DMS79 (cell line): ENCODE measurements around the gene CYTL1.
"Not testable (repeated sequence)": the region's sequence is repeated elsewhere in the genome, so short reads cannot be mapped to it uniquely, and the experiment has no call there.

Experiments used
- DNase-seq: peaks from one replicate; lab custom pipeline; 2025; lab: John Stamatoyannopoulos, UW

The CYTL1 gene

DNA sequence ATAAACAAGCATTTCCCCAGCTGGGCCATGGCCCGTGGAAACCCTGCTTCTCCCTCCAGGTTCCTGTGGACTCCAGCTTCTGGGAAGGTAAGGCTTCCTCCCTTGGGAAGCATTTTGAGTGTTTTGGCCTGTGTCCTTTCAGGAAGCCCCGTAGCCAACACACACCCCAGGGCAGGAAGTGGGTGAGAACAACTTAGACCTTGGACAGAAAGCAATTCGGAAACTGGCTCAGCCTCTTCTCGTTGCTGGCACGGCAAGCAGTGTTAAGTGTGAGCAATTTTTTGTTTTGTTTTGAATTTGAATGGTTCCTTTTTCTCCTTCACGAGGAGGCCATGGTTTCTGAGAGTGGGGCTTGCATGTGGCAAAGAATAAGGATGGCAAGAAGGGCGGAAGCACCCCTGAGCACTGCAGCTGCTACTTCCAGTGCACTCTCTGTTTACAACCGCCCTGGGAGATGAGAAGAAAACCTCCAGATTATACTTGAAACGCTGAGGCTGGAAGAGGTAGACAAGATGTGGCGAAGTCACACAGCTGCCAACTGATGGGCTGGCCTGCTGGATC lies 14.1 kb upstream of the CYTL1 start:
- no peak for DNase-seq

DNA sequence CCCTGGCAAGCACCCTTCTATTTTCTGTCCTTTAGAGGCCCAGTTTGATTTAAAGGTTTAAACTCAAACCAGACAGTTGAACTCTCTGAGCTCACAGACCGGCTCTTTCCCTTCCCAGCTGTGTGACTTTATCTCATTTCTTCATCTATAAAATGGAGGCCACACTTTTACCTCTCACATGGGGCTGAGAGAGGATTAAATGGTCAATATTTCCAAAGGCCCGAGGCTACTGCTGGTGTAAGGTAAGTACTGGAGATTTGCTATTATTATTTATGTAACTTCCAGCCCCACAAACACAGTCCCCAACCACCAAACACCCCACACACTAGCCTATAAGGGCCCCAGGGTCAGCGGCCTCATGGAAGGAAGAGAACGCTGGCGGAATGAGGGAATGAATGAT lies 13.6 kb upstream of the CYTL1 start:
- DNase-seq, result no peak

DNA sequence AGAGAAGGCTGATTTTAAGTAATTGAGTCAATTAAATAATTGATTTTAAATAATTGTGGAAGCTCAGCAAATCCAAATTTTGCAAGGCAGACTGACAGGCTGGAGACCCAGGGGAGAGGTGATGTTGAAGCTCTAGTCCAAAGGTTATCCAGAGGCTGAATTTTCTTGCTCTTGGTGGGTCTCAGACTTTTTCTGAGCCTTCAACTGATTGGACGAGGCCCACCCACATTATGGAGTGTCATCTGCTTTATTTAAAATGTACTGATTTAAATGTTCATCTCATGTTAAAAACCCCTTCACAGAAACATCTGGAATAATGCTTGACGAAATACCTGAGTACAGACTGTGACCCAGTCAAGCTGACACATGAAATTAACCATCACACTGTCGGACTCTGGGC lies 11.7 kb upstream of the CYTL1 start:
- no peak for DNase-seq

DNA sequence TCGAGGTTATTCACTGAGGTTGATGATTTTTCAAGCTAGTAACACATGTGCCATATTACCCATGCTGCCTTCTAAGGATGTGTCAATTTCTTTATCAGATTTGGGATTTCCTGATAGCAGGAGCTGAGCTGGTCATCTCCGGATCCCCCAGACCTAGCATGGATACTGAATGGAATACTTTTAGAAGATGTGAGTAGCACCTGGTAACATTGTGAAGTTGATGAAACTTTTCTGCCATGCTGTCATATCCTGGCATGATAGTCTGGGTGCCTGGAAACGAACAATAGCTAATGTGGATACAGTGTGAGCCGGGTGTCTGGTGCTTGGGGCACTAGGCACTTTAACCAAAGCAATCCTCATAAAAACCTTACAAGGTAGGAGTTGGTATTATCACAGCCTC lies 11.0 kb upstream of the CYTL1 start:
- DNase-seq, result no peak

DNA sequence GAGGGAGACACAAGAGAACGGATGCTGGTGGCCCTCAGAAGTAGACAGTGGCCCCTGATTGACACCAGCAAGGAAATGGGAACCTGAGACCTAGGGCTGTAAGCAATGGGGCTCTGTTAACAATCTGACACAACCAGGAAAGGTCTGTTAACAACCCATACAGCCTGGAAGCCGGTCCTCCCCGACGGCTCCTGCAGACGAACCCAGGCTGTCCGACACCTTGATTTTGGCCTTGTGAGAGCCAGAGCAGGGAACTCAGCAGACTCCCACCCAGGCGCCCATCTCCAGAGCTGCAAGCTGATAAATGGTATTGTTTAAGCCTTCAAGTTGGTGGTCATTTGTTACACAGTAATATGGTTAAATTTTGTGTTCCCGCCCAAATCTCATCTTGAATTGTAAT lies 10.2 kb upstream of the CYTL1 start:
- no peak for DNase-seq

DNA sequence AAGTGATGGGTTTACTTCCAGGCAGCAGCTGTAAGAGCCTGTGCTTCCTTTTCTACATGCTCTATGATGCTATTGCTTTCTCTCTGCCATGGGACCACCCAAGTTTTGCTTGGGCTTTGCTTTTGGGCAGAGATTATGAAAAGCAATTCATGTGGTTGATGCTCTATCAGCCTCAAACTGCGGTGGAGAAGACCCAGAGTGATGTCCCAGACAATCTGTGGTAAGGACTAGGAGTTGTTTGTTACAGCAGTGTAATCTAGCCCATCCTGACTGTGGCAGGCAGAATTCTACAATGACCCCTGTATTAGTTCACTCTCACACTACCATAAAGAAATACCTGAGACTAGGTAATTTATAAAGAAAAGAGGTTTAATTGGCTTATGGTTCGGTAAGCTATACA lies 9.2 kb upstream of the CYTL1 start:
- no peak for DNase-seq

DNA sequence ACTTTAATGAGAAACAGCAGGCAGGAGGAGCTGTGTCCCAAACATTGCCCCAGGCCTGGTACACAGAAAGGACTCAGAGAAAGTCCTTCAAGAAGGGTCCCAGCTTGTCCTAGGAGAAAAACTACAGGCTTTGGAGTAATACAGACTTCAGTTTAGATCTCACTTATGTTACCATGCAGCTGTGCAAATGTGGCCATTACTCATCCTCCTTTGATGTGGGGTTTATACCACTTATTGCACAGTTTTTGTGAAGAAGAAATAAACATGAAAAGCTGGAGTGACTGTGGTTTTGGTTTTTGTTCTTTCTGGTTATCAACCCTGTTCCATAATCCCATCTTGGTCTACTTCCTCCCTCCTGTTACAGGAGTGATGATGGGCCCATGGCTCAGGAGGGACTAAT lies 8.1 kb upstream of the CYTL1 start:
- no peak for DNase-seq

DNA sequence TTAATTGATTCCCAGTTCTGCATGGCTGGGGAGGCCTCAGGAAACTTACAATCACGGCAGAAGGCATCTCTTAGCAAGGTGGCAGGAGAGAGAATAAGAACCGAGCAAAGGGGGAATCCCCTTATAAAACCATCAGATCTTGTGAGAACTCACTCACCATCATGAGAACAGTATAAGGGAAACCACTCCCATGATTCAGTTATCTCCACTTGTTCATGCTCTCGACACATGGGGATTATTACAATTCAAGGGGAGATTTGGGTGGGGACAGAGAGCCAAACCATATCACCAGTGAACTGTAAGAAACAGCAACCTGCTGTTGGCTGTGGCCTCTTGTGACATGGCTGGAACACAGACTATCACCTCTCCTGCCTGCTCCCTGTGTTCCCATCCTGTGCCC lies 7.1 kb upstream of the CYTL1 start:
- DNase-seq, result no peak

DNA sequence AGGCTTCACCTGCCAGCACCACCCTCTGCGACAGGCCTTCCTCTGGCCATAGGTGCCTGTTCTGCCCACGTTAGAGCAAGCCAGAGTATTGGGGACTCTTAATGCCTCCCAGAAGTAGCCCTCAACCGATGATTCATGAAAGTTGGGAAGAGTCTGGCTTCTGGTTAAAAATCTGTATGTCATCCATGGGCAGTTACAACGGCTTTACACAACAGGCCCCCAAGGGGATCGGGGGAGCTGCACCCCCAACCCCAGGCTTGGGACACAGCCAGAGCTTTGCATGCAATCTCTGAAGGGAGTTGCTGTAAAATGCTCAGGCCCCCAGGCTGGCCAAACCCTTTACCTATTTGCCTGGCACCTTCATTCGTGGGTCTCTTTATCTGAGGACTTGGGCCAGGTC lies 5.4 kb upstream of the CYTL1 start:
- DNase-seq, result no peak

DNA sequence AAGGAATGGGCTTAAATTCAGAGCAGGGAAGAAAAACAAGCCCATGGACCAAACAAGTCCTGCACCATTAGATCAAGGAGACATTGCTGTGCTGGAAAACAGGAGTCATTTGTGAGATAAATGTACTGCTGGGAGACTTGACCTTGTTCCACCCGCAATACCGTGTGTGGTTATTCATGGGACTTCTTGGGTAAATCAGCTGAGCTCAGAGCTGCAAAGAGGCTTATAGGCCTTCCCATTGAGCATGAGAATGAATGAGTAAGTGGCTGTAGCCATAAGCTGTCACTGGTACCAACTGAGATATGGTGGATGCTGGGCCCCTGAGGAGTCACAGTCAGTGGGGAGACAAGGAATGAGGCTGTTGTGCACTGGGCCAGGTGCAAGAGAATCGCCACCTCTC lies 2.3 kb upstream of the CYTL1 start:
- no peak for DNase-seq

DNA sequence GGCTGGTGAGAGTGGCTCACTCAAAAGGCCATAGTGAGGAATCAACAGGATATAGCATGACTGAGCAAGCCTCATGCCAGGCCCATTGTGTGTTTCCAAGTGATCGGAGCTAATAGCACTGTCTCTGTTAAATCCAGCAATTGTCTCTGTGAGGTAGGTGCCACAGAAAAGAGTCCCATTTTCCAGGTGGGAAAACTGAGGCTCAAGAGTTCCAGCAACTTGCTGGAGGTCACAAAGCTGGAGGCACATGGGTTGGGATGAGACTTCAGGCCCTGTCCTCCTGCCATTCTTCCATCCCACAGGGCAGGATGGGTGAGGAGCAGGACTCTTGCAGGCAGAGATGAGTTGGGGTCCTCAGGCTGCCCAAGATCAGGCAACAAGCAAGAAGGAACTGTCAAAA lies 1.1 kb upstream of the CYTL1 start:
- no peak for DNase-seq

DNA sequence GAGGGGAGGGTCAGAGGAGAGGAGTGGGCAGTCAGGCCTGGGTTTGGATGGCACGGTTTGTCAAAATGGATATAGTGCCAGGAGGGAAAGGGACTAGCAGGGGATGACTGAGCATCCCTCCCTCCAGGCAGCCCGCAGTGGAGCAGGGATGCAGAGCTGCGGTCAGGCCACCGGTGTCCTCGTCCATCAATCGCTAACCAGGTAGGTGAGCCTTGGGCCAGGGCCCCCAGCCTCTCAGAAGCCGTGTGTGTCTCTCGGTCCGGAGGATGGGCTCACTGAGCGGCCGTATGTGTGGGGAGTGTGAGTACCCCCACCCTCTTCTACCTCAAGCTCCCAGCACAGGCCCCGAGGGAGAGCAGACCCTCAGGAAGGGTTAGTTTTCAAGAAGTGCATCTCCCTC lies 538 bp upstream of the CYTL1 start:
- DNase-seq, result no peak

DNA sequence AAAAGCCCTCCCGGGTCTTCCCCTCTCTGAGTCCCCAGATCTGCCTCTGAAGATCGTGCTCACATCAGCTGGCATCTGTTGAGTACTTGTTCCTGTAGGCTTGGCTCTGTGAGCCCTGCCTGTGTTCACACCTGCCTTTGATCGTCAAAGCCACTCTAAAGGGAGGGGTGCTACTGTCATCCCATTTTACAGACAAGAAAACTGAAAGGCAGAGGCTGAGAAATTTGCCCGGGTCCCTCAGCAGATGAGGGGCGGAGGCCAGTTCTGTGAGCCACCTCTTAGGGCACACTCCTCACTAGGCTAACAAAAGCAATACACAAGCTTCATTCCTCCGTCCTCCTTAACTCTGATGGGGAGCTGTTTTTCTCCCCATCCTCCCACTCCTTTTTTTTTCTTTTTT lies 655 bp downstream of the CYTL1 start:
- no peak for DNase-seq

DNA sequence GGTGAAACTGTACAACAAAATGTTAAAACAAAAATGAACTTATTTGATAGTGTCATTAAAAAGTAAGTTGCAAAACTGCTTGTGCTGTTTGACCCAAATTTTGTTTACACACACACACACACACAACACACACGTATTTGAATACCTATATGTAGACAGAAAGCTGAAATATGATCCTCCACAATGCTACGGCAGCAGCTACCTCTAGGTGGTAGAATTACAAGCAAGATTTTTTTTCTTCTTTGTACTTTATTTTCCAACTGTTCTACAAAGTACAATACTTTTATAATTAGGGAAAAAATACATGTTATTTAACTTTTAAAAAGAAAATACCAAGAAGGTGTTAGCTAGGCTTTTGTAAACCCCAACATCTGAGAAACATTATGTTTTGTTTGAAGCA lies 1.2 kb downstream of the CYTL1 start:
- DNase-seq, result no peak

DNA sequence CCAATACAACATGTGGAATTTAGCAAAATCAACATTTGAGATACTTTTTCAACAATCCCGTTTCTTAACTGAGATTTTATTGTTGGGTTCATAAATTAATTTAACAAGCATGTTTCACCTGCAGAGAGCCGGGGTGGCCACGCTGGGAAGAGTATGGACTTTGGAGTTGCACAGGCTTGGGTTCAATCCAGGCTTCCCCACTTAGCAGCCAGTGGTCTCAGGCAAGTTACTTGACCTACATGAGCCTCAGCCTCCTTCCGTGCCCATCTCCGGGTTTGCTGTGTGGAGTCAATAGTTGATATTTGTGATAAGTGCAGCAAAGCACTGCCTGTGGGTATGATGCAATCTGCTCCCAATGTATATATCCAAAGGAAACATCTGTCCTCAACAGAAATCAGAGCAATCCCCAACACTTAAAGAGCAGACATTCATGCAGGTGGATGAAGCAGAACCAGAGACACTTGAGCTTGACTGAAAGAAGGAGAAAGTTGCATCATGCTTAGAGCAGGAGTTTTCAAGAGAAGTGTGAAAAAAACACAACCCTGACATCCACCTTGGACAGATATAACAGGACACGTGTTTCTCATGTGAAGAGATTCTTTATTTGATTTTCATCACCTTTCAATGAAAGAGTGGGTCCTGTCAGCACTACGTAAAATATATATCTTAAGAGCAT lies 5.1 kb downstream of the CYTL1 start:
- no peak for DNase-seq

DNA sequence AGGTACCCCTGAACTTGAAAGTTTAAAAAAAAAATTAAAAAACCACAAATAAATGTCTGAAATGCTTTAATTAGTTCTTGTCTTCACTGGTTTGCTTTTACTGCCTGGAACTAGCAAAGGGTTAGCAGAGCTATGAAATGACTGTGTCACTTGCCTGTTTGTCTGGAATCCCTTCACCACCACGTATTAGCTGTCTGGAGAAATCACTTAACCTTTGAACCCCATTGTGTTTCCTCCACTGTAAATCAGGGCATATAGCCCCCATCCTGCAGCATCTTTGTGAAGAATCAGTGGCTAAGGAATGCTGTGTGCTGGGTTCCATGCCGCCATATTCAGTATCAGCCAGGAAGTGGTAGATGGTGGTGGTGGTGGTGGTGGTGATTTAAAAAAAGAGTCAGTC lies 6.3 kb downstream of the CYTL1 start:
- DNase-seq, result no peak

DNA sequence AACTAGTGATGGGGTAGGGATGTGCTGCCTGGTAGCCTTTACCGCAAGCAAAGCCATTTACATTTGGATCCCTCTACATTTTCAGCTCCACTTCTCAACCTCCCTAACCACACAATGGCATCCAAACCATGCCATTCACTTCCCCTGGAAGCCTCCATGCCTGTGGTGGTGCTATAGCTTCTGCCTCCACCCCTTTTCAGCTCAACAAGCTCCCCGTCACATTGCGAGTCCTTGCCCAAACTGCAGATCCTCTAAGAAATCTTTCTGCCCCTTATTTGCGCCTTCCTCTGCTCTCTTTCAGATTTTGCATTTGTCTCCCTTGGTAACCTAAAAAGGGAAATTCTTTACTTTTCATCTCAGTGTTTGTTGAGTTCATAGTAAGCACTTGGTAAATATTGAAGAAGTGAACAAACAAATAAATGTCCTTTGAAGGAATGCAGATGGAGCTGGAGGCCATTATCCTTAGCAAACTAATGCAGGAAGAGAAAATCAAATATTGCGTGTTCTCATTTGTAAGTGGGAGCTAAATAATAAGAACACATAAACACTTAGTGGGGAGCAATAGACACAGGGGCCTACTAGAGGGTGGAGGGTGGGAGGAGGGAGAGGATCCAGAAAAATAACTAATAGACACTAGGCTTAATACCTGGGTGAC lies 6.9 kb downstream of the CYTL1 start:
- no peak for DNase-seq

DNA sequence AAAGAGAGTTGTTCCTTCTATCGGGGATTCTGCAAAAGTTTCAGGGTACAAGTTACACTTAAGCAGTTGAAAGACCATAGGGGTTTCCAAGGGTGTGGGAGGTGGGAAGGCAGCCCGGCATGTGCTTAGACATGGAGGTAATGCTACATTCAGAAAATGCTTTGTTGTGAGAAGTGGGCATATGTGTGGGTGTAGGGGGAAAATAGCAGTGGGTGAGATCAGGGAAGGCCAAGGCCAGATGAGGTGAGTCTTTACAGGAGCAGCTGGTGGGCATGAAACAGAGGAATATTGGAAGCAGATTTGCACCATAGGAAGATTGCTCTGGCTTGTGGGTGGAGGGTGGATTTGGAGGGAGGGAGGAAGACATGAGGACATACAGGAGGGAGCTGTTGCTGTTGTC lies 8.3 kb downstream of the CYTL1 start:
- no peak for DNase-seq

DNA sequence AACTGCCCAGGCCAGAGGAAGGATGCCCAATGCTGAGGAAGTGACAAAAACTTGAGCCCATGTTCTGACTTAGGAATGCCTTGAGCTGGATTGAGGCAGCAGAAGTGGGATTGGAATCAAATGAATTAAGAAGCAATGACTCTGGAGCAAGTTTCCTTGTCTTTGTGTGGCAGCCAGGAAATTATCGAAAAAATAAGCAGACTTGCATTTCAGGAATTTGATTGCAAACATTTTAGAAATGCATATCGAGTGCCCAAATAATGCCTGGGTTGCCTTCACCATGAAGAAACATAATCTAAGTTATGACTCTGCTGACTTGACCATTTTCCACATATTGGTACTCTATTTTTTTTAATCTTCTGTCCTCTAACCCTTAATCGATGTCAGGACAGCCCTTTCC lies 9.5 kb downstream of the CYTL1 start:
- DNase-seq, result no peak

DNA sequence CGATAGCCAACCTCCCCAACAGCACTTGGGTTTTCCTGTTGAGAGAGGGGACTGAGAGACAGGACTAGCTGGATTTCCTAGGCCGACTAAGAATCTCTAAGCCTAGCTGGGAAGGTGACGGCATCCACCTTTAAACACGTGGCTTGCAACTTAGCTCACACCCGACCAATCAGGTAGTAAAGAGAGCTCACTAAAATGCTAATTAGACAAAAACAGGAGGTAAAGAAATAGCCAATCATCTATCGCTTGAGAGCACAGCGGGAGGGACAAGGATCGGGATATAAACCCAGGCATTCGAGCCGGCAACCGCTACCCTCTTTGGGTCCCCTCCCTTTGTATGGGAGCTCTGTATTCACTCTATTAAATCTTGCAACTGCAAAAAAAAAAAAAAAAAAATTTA lies 12.3 kb downstream of the CYTL1 start:
- DNase-seq, result not testable (repeated sequence)

DNA sequence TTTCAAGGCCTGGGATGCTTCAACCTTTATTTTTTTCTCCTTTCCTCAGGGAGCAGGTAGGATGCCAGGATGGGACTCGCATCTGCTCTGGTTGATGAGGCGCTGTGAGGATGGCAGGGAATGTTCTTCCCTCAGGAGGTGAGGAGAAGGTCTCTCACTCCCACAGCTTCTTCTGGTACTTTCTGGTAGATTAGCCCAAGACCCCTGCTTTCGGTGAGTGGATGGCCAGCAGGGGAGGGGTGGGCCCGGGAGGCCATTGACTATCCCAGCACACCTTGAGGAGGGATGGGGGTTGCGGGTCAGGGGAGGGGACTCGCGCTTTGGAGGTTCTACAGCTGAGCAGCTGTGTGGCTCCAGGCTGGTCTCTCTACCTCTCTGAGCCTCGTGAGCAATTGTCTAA lies 14.8 kb downstream of the CYTL1 start:
- no peak for DNase-seq

DNA sequence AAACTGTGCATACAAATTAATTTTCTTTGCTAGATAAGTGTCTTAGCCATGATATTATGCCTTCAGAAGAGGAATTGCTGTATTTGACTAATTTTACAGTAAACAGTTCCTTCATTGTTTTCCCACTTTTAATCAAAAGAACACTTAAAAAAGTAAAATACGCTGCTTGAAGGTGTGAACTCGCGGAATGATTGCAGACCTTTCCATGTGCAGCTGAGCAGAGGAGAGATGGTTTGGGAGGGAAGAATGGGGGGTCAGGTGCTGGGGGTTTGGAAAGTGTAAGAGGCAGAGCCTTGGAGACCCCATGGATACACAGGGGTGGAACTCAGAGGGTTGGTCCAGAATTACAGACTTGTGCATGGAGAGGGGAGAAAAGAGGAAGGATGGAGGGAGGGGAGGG lies 15.3 kb downstream of the CYTL1 start:
- no peak for DNase-seq

DNA sequence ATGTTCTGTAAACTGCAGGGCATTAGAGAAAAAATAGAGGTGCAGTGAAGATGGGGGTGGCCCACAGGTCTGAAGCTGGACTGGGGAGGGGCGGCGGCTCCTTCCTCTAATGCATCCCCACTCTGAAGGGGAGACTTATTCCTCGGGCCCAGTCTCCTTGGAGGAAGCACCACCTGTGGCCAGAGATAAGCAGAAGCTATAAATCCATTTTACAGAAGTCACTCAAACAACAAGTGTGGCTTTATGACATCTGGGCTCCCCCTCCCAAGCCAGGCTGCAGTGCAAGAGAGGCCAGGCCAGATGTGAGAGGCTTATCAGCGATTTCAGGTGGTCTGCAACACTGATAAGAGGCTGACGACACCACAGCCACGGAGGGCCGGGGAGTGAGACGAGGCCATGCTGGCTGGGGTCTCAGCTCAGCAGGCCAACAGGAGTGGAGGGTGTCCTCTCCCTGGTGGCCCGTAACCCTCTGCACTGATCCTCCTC lies 15.8 kb downstream of the CYTL1 start:
- DNase-seq, result no peak

DNA sequence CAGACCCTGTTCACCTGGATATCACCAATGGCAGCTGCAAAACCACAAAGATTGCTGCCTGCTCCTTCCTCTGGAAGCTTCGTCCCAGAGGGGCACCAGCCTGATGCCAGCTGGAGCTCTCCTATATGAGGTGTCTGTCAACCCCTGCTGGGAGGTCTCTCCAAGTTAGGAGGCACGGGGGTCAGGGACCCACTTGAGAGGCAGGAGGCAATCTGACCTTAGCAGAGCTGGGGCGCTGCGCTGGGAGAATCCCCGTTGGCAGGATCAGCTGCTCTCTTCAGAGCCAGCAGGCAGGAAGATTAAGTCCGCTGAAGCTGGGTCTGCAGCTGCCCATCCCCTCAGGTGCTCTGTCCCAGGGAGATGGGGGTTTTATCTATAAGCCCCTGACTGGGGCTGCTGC lies 17.6 kb downstream of the CYTL1 start:
- DNase-seq, result not testable (repeated sequence)
